COR-L47 (cell line): ENCODE data around the gene PIGW.

Source experiments
- DNase-seq: peaks from one replicate; lab custom pipeline; 2025; lab: John Stamatoyannopoulos, UW

Gene PIGW

GRCh38 chr17:36545465-36546417, 11.0 kb downstream of the PIGW start:
- peak; percentile 97 for DNase-seq

GRCh38 chr17:36546418-36547093, 11.8 kb downstream of the PIGW start:
- DNase-seq: no peak

- no peak for DNase-seq
Observed at GRCh38 chr17:36547776-36548175, 13.0 kb downstream of the PIGW start.

- DNase-seq: no peak
Observed at GRCh38 chr17:36550491-36551417, 16.0 kb downstream of the PIGW start.

GRCh38 chr17:36553459-36553858, 18.7 kb downstream of the PIGW start:
- no peak for DNase-seq

GRCh38 chr17:36566081-36566480, 31.3 kb downstream of the PIGW start:
- no peak for DNase-seq

GRCh38 chr17:36575028-36575427, 40.2 kb downstream of the PIGW start:
- no peak for DNase-seq

- no peak for DNase-seq
Observed at GRCh38 chr17:36576793-36577192, 42.0 kb downstream of the PIGW start.

- no peak for DNase-seq
Observed at GRCh38 chr17:36578671-36579070, 43.9 kb downstream of the PIGW start.

GRCh38 chr17:36583787-36584186, 49.0 kb downstream of the PIGW start:
- DNase-seq: no peak

- DNase-seq: no peak
Observed at GRCh38 chr17:36586138-36586537, 51.4 kb downstream of the PIGW start.
